GM23248 (cell line): ENCODE measurements around the gene ARF1. TPM values are rescaled to one million over a fixed set of nuclear protein-coding genes. Genes with fewer than 3 reads are reported as not detected.

Experiments
- DNase-seq: peaks from one replicate; pipeline ENCODE4 v3.0.0-alpha.2; 2015
- H2AFZ ChIP-seq: fragments of 200-600 bp; sonication (generic); 2 replicates; pipeline ENCODE4 v1.6.1; 2016; ENCODE audit warnings: antibody characterized with exemption
- H3F3A ChIP-seq: fragments of 200-600 bp; sonication (generic); 2 replicates; pipeline ENCODE4 v1.6.1; 2016; ENCODE audit warnings: mild to moderate bottlenecking, antibody characterized with exemption, mixed run types; ENCODE audit not compliant: insufficient read depth
- H3K27ac ChIP-seq: fragments of 200-600 bp; sonication (generic); 2 replicates; pipeline ENCODE4 v1.5.1; 2016; ENCODE audit warnings: mild to moderate bottlenecking
- H3K27me3 ChIP-seq: fragments of 200-600 bp; sonication (generic); replicated peaks from 2 replicates; pipeline ENCODE4 v1.6.1; 2016; ENCODE audit warnings: mild to moderate bottlenecking; ENCODE audit not compliant: insufficient read depth
- H3K36me3 ChIP-seq: fragments of 200-600 bp; sonication (generic); 2 replicates; pipeline ENCODE4 v1.6.1; 2016; ENCODE audit warnings: low read depth, mild to moderate bottlenecking
- H3K4me1 ChIP-seq: fragments of 200-600 bp; sonication (generic); 2 replicates; pipeline ENCODE4 v1.6.1; 2016; ENCODE audit warnings: mild to moderate bottlenecking; ENCODE audit not compliant: insufficient read depth
- H3K4me2 ChIP-seq: fragments of 200-600 bp; sonication (generic); one replicate; pipeline ENCODE4 v1.6.1; 2016; ENCODE audit warnings: mild to moderate bottlenecking; ENCODE audit not compliant: unreplicated experiment
- H3K4me3 ChIP-seq: fragments of 200-600 bp; sonication (generic); 2 replicates; pipeline ENCODE4 v1.5.1; 2016; ENCODE audit warnings: mild to moderate bottlenecking
- H3K79me2 ChIP-seq: fragments of 200-600 bp; sonication (generic); 2 replicates; pipeline ENCODE4 v1.6.1; 2016; ENCODE audit warnings: mild to moderate bottlenecking; ENCODE audit not compliant: insufficient read depth
- H3K9ac ChIP-seq: fragments of 200-600 bp; sonication (generic); 2 replicates; pipeline ENCODE4 v1.6.1; 2016; ENCODE audit warnings: mild to moderate bottlenecking
- H3K9me2 ChIP-seq: fragments of 200-600 bp; sonication (generic); 2 replicates; pipeline ENCODE4 v1.6.1; 2016; ENCODE audit warnings: mixed run types, mild to moderate bottlenecking, moderate library complexity; ENCODE audit not compliant: insufficient read depth
- H3K9me3 ChIP-seq: fragments of 200-600 bp; sonication (generic); one replicate; pipeline ENCODE4 v1.6.1; 2017; ENCODE audit warnings: low read depth
- H4K20me1 ChIP-seq: fragments of 200-600 bp; sonication (generic); 2 replicates; pipeline ENCODE4 v1.6.0; 2016; ENCODE audit not compliant: insufficient read depth
- EZH2 ChIP-seq: fragments of 200-600 bp; sonication (generic); IDR thresholded peaks from 2 replicates; pipeline ENCODE4 v1.6.1; 2018; ENCODE audit warnings: antibody characterized with exemption, mild to moderate bottlenecking; ENCODE audit not compliant: insufficient read depth, poor library complexity, severe bottlenecking
- EZH2phosphoT487 ChIP-seq: fragments of 200-600 bp; sonication (generic); IDR thresholded peaks from 2 replicates; pipeline ENCODE4 v1.6.1; 2018; ENCODE audit warnings: antibody characterized with exemption, moderate library complexity, mild to moderate bottlenecking, low read depth; ENCODE audit not compliant: insufficient read depth
- WGBS, 2 experiments: methylation state at CpG; one replicate each; pipeline ENCODE4 v1.1.6; 2015 to 2017; ENCODE audit warnings: low lambda C conversion rate in 2 of 2, low coverage in 1 of 2; ENCODE audit errors: missing lambda C conversion rate in 2 of 2; 5-methylcytosine and 5-hydroxymethylcytosine counted together
- in situ Hi-C: fragments of 300-500 bp; cut with MboI; formaldehyde crosslinking; loops from 2 replicates; pipeline ENCODE4 v1.15.0; 2020
- polyA plus RNA-seq: library from polyadenylated mRNA; unstranded; fragments of >200 nt; fragmentation: Nextera tagmentation; extraction: Ambion mirVana; gene quantifications from 2 replicates; pipeline ENCODE4 v1.2.1, GENCODE V29; 2016
- total RNA-seq: library from RNA; depleted of rRNA; stranded (reverse); fragments of >200 nt; shearing (Covaris generic); gene quantifications from 2 replicates; pipeline ENCODE4 v1.2.3, GENCODE V29; 2014

Gene ARF1
- total and polyA plus RNA-seq, 2 experiments from 2014 or later = 292 to 656 TPM

DNA sequence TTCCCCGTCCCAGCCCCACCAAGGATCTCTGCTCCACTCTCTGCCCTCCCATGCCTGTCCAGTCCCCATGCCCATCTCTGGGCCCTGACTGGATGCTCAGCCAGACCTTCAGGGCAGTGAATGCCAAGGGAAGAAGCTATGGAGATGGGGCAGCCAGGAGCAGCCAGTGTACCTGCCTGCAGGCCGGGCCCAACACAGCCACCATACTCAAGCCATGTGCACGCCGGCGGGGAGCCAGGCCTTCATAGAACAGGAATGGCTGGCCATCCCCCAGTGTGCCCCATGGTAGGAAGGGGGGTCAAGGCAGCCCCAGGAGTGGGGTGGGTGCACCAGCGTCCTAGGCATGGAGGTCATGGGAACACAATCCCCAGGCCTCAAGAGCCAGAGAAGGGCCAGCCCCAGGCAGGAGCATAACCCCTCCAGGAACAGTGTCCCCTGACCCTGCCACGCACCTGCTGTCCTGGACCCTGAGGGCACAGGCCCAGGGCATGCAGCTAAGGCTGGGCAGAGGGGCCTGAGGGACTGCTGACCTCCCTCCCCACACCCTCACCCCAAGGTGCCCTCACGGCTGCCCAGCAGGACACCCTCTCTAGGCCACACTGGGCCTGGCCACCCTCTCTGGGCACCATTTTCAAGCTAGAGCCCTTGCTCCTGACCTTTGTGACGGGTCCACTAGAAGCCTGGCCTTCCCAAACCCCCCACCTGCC lies 20.3 kb upstream of the ARF1 start:
- Histone ChIP-seq H2AFZ (no peak overlapping the region), H3K9me3 (no peaks in the 10 kb centered on the region), H3K4me1 (no peaks in the 10 kb centered on the region), H4K20me1 (no peaks in the 10 kb centered on the region), H3K4me2 (no peak overlapping the region), H3K36me3 (no peaks in the 10 kb centered on the region), H3K27ac (no peak overlapping the region), H3K9me2 (no peaks in the 10 kb centered on the region), H3K9ac (no peak overlapping the region), H3F3A (no peaks in the 10 kb centered on the region), H3K27me3 (peaks cover 41% of the 10 kb centered on the region), H3K79me2 (no peaks in the 10 kb centered on the region), H3K4me3 (no peak overlapping the region)
- no peak for DNase-seq
- in situ Hi-C loops = no loop called here
- WGBS, 2 experiments = 74 to 75% methylated on average over 9 of the region's 9 CpGs
- no peak for TF ChIP-seq EZH2
- TF ChIP-seq EZH2phosphoT487 = no peak

DNA sequence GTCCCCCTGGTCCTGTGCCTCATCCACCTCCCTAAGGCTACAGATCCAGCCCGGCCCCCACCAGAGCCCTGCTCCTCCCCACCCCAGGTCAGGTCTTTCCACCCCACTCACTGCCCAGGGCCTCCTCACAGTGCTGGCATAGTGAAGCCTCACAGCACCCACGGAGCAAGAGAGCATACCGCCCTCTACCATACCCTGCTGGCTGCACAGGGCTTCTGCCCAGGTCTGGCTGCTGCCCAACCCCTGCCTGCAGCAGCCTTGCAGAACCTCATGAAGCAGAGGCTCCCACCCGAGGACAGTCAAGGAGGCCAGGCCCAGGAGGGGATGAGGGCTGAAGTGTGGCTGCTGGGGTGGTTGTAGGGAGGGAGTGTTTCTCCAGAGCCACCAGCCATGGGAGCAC lies 19.7 kb upstream of the ARF1 start:
- no peaks in the 10 kb centered on the region for H3F3A ChIP-seq
- no peak overlapping the region for H3K27ac ChIP-seq
- H3K9me2 ChIP-seq = no peaks in the 10 kb centered on the region
- no peaks in the 10 kb centered on the region for H3K79me2 ChIP-seq
- peaks cover 38% of the 10 kb centered on the region for H3K27me3 ChIP-seq
- no peaks in the 10 kb centered on the region for H4K20me1 ChIP-seq
- H3K36me3 ChIP-seq = no peaks in the 10 kb centered on the region
- H2AFZ ChIP-seq = no peak overlapping the region
- DNase-seq = no peak
- TF ChIP-seq EZH2 (no peak), EZH2phosphoT487 (no peak)
- WGBS, 2 experiments = 30 to 53% methylated on average over 3 to 4 of the region's 4 CpGs
- no peak overlapping the region for H3K9ac ChIP-seq
- in situ Hi-C loops = no loop called here
- no peak overlapping the region for H3K4me3 ChIP-seq
- no peaks in the 10 kb centered on the region for H3K4me1 ChIP-seq
- no peak overlapping the region for H3K4me2 ChIP-seq
- no peaks in the 10 kb centered on the region for H3K9me3 ChIP-seq

DNA sequence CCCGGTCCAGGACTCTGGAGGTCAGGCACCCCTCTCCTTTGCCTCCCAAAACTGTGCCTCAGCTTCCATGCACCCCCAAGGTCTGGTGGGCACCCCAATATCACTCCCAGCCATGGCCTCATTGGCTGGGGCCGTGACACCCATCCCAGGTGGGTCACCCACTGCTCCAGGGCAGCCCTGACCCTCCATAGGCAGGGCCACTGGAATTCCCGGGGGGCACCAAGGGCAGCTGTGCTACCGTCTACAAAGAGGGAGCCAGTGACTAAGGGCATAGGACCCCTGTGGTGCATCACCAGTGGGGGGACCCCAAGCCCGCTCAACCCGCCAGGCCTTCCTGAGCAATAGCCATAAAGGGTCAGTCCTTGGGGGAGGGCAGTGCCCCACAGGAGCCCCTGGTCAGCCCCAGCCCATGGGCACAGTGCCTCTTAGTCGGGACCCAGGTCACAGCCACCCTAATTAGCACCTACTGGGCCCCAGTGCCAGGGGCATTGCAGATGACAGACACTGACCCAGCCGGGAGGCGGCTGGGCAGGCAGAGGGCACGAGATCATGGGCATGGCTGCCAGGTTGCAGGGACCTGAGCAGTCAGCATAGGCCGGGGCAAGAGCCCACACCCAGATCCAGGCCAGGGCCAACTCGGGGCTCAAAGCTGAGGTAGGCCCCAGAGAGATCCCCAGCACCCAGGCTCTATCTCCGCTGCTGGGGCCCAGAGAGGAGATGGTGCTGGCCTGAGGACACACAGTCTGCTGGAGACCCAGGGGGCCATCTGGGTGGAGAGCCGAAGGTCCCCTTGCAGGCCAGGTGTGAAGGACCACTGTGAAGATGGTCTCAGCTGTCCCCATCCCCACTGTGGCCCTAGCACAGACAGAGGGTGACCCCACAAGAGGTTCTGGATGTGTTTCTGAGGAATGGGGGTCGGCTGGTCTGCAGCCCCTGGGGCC lies 19.0 kb upstream of the ARF1 start:
- Histone ChIP-seq H3K79me2 (no peaks in the 10 kb centered on the region), H3K9ac (no peak overlapping the region), H3K27me3 (peaks cover 31% of the 10 kb centered on the region), H3K4me3 (no peak overlapping the region), H2AFZ (no peak overlapping the region), H3K36me3 (no peaks in the 10 kb centered on the region), H3K9me3 (no peaks in the 10 kb centered on the region), H3K4me2 (no peak overlapping the region), H3F3A (no peaks in the 10 kb centered on the region), H3K4me1 (no peaks in the 10 kb centered on the region), H4K20me1 (no peaks in the 10 kb centered on the region), H3K27ac (no peak overlapping the region), H3K9me2 (no peaks in the 10 kb centered on the region)
- TF ChIP-seq EZH2phosphoT487 = no peak
- no peak for TF ChIP-seq EZH2
- in situ Hi-C loops = no loop called here
- WGBS, 2 experiments = 64 to 67% methylated on average over 15 of the region's 15 CpGs
- DNase-seq = no peak

DNA sequence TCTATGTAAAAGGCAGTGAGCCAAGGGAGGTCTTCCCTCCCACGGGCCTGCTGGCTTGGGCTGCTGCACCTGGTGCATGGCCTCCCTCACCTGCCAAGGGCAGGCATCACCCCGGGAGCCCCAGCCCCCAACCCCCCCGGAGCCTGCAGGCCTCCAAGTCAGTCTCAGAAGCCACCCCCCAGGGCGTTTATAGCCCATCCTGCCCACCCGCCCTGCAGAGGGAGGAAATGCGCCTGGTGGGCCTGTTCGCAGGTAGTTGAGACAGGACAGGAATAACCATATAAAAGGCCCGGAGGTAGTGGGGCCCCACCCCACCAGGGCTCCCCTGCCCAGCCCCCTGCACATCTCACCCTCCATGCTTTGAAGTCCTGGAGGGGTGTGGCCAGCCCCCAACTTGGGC lies 18.2 kb upstream of the ARF1 start:
- no peaks in the 10 kb centered on the region for H3K79me2 ChIP-seq
- 29 to 44% methylated on average over 5 to 8 of the region's 8 CpGs for WGBS, 2 experiments
- no peak for DNase-seq
- in situ Hi-C loops = no loop called here
- H3K27ac ChIP-seq = no peak overlapping the region
- no peaks in the 10 kb centered on the region for H4K20me1 ChIP-seq
- no peak overlapping the region for H3K4me2 ChIP-seq
- H3K36me3 ChIP-seq = no peaks in the 10 kb centered on the region
- no peaks in the 10 kb centered on the region for H3K9me2 ChIP-seq
- H3K4me3 ChIP-seq = no peak overlapping the region
- no peak overlapping the region for H2AFZ ChIP-seq
- no peaks in the 10 kb centered on the region for H3F3A ChIP-seq
- peaks cover 24% of the 10 kb centered on the region for H3K27me3 ChIP-seq
- H3K9me3 ChIP-seq = no peaks in the 10 kb centered on the region
- TF ChIP-seq EZH2 (no peak), EZH2phosphoT487 (no peak)
- H3K4me1 ChIP-seq = no peaks in the 10 kb centered on the region
- H3K9ac ChIP-seq = no peak overlapping the region
